HL-60 (cell line): ENCODE data around the gene PPP2R5D.

Experiments
- DNase-seq, 2 experiments: peaks; one replicate each; pipeline ENCODE4 v3.0.0-alpha.2; 2010 to 2020; ENCODE audit warnings: low read depth in 1 of 2, low spot score in 1 of 2
- H3K27ac ChIP-seq: fragments of 250-450 bp; sonication (Bioruptor Pico); replicated peaks from 2 replicates; pipeline ENCODE4 v1.5.1; 2020; ENCODE audit warnings: mild to moderate bottlenecking, moderate library complexity
- H3K27me3 ChIP-seq: fragments of 250-450 bp; sonication (Bioruptor Pico); 2 replicates; pipeline ENCODE4 v1.5.1; 2021; ENCODE audit warnings: mild to moderate bottlenecking, moderate library complexity; ENCODE audit not compliant: insufficient read depth, poor library complexity, severe bottlenecking
- H3K4me3 ChIP-seq: replicated peaks from 2 replicates; pipeline ENCODE4 v1.5.1; 2011; ENCODE audit warnings: mild to moderate bottlenecking, control low read depth, low read length; ENCODE audit not compliant: insufficient read depth
- GABPA ChIP-seq: IDR thresholded peaks from 2 replicates; pipeline ENCODE4 v1.6.1; 2012; ENCODE audit warnings: low read depth
- POLR2AphosphoS5 ChIP-seq: IDR thresholded peaks from 2 replicates; pipeline ENCODE4 v1.6.1; 2012; ENCODE audit warnings: low read depth
- SPI1 ChIP-seq: IDR thresholded peaks from 2 replicates; pipeline ENCODE4 v1.6.1; 2012; ENCODE audit warnings: low read depth, mild to moderate bottlenecking, borderline replicate concordance
- TF ChIP-seq, protein P1 (sequence below): IDR thresholded peaks from 2 replicates; pipeline ENCODE4 v1.6.1; 2012; ENCODE audit warnings: low read depth; ENCODE audit not compliant: insufficient replicate concordance
- TF ChIP-seq, protein P2 (sequence below): IDR thresholded peaks from one replicate; pipeline ENCODE4 v1.5.1; 2011; ENCODE audit warnings: low read length, control low read depth, inconsistent platforms; ENCODE audit not compliant: insufficient read depth

PPP2R5D gene

DNA sequence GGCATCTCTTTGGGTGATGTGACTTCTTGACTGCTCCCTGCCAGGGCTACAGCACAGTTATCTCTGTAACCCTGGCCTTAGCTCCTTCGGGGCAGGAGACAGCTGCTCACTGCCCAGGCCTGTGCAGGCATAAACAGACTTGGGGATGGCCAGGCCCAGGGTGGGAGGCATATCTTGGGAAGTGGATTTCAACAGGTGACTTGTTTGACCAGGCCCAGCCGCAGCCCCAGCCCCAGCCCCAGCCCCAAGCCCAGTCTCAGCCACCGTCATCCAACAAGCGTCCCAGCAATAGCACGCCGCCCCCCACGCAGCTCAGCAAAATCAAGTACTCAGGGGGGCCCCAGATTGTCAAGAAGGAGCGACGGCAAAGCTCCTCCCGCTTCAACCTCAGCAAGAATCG, 21.9 kb downstream of the PPP2R5D start:
- TF ChIP-seq, protein P1, sequence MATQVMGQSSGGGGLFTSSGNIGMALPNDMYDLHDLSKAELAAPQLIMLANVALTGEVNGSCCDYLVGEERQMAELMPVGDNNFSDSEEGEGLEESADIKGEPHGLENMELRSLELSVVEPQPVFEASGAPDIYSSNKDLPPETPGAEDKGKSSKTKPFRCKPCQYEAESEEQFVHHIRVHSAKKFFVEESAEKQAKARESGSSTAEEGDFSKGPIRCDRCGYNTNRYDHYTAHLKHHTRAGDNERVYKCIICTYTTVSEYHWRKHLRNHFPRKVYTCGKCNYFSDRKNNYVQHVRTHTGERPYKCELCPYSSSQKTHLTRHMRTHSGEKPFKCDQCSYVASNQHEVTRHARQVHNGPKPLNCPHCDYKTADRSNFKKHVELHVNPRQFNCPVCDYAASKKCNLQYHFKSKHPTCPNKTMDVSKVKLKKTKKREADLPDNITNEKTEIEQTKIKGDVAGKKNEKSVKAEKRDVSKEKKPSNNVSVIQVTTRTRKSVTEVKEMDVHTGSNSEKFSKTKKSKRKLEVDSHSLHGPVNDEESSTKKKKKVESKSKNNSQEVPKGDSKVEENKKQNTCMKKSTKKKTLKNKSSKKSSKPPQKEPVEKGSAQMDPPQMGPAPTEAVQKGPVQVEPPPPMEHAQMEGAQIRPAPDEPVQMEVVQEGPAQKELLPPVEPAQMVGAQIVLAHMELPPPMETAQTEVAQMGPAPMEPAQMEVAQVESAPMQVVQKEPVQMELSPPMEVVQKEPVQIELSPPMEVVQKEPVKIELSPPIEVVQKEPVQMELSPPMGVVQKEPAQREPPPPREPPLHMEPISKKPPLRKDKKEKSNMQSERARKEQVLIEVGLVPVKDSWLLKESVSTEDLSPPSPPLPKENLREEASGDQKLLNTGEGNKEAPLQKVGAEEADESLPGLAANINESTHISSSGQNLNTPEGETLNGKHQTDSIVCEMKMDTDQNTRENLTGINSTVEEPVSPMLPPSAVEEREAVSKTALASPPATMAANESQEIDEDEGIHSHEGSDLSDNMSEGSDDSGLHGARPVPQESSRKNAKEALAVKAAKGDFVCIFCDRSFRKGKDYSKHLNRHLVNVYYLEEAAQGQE = no peak
- no peak for TF ChIP-seq POLR2AphosphoS5
- no peak for TF ChIP-seq GABPA
- TF ChIP-seq SPI1 = no peak
- H3K27ac ChIP-seq = no peak overlapping the region
- H3K27me3 ChIP-seq = no peaks in the 10 kb centered on the region
- no peak overlapping the region for H3K4me3 ChIP-seq
- DNase-seq = no peak

DNA sequence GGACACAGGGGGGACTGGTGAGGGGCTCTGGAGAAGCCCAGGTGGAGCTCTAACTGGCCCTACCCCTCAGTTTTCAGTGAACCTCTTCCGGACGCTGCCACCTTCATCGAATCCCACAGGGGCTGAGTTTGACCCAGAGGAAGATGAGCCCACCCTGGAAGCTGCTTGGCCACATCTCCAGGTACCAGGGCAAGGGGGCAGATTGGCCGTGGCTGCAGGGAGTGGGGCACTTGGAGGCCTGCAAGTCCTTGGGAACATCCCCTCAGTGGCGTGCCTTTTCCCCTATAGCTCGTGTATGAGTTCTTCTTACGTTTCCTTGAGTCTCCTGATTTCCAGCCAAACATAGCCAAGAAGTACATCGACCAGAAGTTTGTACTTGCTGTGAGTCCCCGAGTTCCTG, 22.8 kb downstream of the PPP2R5D start:
- no peak for DNase-seq
- H3K27me3 ChIP-seq = no peaks in the 10 kb centered on the region
- no peak for TF ChIP-seq POLR2AphosphoS5
- TF ChIP-seq, protein P2, sequence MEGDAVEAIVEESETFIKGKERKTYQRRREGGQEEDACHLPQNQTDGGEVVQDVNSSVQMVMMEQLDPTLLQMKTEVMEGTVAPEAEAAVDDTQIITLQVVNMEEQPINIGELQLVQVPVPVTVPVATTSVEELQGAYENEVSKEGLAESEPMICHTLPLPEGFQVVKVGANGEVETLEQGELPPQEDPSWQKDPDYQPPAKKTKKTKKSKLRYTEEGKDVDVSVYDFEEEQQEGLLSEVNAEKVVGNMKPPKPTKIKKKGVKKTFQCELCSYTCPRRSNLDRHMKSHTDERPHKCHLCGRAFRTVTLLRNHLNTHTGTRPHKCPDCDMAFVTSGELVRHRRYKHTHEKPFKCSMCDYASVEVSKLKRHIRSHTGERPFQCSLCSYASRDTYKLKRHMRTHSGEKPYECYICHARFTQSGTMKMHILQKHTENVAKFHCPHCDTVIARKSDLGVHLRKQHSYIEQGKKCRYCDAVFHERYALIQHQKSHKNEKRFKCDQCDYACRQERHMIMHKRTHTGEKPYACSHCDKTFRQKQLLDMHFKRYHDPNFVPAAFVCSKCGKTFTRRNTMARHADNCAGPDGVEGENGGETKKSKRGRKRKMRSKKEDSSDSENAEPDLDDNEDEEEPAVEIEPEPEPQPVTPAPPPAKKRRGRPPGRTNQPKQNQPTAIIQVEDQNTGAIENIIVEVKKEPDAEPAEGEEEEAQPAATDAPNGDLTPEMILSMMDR = no peak
- TF ChIP-seq GABPA = no peak
- TF ChIP-seq, protein P1 = no peak
- TF ChIP-seq SPI1 = no peak
- no peak overlapping the region for H3K27ac ChIP-seq
- no peak overlapping the region for H3K4me3 ChIP-seq

DNA sequence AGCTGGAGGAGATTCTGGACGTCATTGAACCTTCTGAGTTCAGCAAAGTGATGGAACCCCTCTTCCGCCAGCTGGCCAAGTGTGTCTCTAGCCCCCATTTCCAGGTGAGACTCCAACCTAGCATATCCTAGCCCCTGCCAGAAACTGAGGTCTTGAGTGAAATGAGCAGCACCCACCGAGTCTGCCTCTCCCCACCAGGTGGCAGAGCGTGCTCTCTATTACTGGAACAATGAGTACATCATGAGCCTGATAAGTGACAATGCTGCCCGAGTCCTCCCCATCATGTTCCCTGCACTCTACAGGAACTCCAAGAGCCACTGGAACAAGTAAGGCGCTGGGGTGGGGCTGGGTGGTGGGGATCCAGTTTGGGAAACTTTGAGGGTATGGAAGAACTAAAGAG, 24.8 kb downstream of the PPP2R5D start:
- Histone ChIP-seq H3K27ac (no peak overlapping the region), H3K4me3 (no peak overlapping the region), H3K27me3 (no peaks in the 10 kb centered on the region)
- DNase-seq = peak in 1 of 2 experiments; percentile 53
- TF ChIP-seq, protein P2 = peak; percentile 76
- no peak for TF ChIP-seq GABPA

- no peak for DNase-seq
- no peak for TF ChIP-seq POLR2AphosphoS5
- TF ChIP-seq, protein P1 = no peak
- no peak for TF ChIP-seq GABPA
- no peak for TF ChIP-seq SPI1
- TF ChIP-seq, protein P2 = no peak
- Histone ChIP-seq H3K27ac (no peak overlapping the region), H3K27me3 (no peaks in the 10 kb centered on the region), H3K4me3 (no peak overlapping the region)
These were observed 26.8 kb downstream of the PPP2R5D start for GRCh38 chr6:43011207-43011606.
